ENCODE data around the gene POU2F3. TPM values are rescaled to one million over a fixed set of nuclear protein-coding genes. Genes with fewer than 3 reads are reported as not detected.

The POU2F3 gene
- total RNA-seq, 3 donors from 2014 or later (not counting 1 experiment from before 2014, with no cell fraction given) = not detected

DNA sequence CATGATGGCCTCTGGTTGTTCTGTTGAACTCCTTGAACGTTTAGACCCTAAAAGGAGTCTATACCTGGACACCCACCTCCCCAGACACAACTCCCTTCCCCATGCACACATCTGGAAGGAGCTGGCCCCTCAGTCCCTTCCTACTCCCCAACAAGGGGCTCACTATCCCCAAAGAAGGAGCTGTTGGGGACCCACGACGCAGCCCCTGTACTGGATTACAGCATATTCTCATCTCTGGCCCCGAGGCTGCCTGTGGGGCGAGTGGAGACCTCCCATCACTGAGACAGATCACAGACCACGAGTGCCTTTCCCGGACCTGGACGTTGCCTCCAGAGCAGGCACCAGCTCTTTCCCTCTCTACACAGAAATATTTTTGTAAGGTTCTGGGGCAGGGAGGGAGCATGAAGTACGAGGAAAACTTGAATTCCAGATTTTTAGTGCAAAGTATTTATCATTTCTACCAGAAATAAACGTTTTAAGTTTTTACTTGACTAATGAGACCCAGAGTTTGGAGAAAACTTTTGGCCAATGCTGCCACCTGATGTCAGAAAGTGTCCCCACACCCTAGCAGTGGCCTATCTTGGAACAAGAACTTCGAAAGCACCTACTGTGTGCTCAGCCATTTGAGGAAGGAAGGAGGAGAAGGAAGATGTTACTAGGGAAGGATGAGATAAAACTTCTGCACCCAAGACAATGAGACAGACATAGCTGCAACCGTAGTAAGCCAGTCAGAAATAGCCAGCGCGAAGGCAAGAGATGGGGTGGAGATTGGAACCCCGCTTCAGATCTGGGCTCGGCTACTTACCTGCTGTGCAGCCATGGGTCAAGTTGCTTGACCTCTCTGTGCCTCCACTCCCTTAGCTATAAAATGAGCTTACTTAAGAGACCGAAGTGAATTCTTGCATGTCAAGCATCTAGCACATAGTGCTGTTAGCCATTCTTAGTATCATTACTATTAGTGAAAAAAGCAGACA lies 10.2 kb upstream of the POU2F3 start:
- no peaks in the 10 kb centered on the region for H3K9me3 Mint-ChIP-seq
- peak in 1 of 2 donors; percentile 46 for DNase-seq
- TF ChIP-seq, protein P1, sequence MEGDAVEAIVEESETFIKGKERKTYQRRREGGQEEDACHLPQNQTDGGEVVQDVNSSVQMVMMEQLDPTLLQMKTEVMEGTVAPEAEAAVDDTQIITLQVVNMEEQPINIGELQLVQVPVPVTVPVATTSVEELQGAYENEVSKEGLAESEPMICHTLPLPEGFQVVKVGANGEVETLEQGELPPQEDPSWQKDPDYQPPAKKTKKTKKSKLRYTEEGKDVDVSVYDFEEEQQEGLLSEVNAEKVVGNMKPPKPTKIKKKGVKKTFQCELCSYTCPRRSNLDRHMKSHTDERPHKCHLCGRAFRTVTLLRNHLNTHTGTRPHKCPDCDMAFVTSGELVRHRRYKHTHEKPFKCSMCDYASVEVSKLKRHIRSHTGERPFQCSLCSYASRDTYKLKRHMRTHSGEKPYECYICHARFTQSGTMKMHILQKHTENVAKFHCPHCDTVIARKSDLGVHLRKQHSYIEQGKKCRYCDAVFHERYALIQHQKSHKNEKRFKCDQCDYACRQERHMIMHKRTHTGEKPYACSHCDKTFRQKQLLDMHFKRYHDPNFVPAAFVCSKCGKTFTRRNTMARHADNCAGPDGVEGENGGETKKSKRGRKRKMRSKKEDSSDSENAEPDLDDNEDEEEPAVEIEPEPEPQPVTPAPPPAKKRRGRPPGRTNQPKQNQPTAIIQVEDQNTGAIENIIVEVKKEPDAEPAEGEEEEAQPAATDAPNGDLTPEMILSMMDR (IDR thresholded peaks at IDR 0.05) = peak; percentile 47

DNA sequence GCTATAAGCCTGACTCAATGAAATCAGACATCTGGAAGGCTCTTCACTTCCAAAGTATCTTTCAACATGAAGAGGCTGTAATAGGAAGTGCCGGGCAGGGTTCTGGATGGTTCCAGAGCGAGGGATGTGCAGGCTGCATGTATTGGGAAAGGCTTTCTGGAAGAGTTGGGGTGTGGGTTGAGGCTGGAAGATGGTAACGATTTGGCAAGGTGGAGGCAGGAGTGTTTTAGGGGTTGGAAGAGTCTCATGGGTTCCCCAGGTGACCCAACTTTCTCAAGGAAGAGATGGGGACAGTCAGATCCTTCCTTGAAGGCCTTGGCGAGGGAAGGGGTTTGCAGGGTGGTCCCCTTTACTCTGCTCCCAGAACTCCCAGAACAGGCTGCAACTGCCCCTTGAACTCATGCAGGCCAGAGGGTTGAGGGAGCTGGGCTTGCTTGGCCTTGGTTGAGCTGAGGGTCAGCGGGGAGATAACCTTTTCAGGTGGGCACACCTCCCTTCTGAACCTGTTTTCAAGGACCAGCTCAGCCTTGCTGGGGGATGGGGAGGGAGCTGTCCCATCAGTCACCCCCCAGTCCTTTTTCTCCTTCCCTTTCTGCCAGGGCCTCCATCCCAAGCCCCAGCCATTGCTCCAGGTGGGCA lies 9.4 kb upstream of the POU2F3 start:
- Histone ChIP-seq H3K27ac (ENCODE audit: low read length) (no peak overlapping the region), H3K4me1 (ENCODE audit: control insufficient read depth, insufficient read depth, low read length) (peaks cover under 1% of the 10 kb centered on the region), H3K4me3 (ENCODE audit: low read length) (no peak overlapping the region), H3K9me3 (ENCODE audit: control insufficient read depth, insufficient read depth, low read length) (no peaks in the 10 kb centered on the region), H3K36me3 (ENCODE audit: control insufficient read depth, insufficient read depth, low read length) (no peaks in the 10 kb centered on the region), H3K27me3 (ENCODE audit: control insufficient read depth, insufficient read depth, low read length) (no peaks in the 10 kb centered on the region)
- Mint-ChIP-seq H3K4me3 (no peak overlapping the region), H3K4me1 (no peaks in the 10 kb centered on the region), H3K27me3 (ENCODE audit: low read depth in 2 of 2) (peaks cover 8 to 18% of the 10 kb centered on the region in 2 donors), H3K36me3 (no peaks in the 10 kb centered on the region), H3K9me3 (no peaks in the 10 kb centered on the region), H3K27ac (no peak overlapping the region)
- no peak for ATAC-seq
- intact Hi-C loops (cut with micrococcal nuclease) = no loop called here
- TF ChIP-seq, protein P1 (IDR thresholded peaks at IDR 0.05) = no peak
- 87% methylated on average over 5 of the region's 5 CpGs for WGBS (ENCODE audit: insufficient coverage)
- DNase-seq = no peak

More for the DNA sequence above, 10.2 kb upstream of the POU2F3 start:
- H3K9me3 ChIP-seq (ENCODE audit: control insufficient read depth, insufficient read depth, low read length) = no peaks in the 10 kb centered on the region
- WGBS (ENCODE audit: insufficient coverage) = 71% methylated on average over 16 of the region's 17 CpGs
- no peaks in the 10 kb centered on the region for H3K36me3 ChIP-seq (ENCODE audit: control insufficient read depth, insufficient read depth, low read length)
- Mint-ChIP-seq H3K4me1 (peaks cover under 1 to 6% of the 10 kb centered on the region in 2 donors), H3K27ac (no peak overlapping the region), H3K27me3 (ENCODE audit: low read depth in 2 of 2) (peaks cover 5 to 11% of the 10 kb centered on the region in 2 donors), H3K4me3 (no peak overlapping the region), H3K36me3 (no peaks in the 10 kb centered on the region)
- no peak overlapping the region for H3K27ac ChIP-seq (ENCODE audit: low read length)
- peak in 1 of 3 donors; percentile 36 for ATAC-seq
- no peaks in the 10 kb centered on the region for H3K27me3 ChIP-seq (ENCODE audit: control insufficient read depth, insufficient read depth, low read length)
- intact Hi-C loops (cut with micrococcal nuclease) = loop anchor here (1.0 kb wide), 1 partner anchor 57 kb away; no protein-coding TSS in a partner anchor
- peaks cover 8% of the 10 kb centered on the region for H3K4me1 ChIP-seq (ENCODE audit: control insufficient read depth, insufficient read depth, low read length)
- H3K4me3 ChIP-seq (ENCODE audit: low read length) = no peak overlapping the region

DNA sequence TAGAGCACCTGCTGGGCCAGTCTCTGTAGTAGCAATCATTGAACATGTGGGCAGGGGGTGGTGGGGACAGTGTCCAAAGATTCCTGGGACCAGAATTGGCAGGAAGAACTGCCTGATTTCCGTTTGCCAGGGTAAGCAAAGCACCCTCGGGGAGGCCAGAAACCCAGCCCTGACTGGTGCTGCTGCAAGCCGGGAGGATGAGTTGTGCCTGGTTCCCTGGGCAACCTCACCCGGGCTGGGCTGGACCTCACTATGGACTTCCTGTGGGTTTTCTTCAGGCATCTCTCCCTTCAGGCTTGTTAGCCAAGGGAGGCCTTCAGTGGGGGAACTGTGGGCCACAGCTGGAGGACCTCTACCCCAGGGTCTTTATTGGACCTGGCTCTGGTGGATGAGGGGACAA lies 8.0 kb upstream of the POU2F3 start:
- Histone ChIP-seq H3K9me3 (ENCODE audit: control insufficient read depth, insufficient read depth, low read length) (no peaks in the 10 kb centered on the region), H3K36me3 (ENCODE audit: control insufficient read depth, insufficient read depth, low read length) (no peaks in the 10 kb centered on the region), H3K27ac (ENCODE audit: low read length) (no peak overlapping the region), H3K4me1 (ENCODE audit: control insufficient read depth, insufficient read depth, low read length) (no peaks in the 10 kb centered on the region), H3K27me3 (ENCODE audit: control insufficient read depth, insufficient read depth, low read length) (no peaks in the 10 kb centered on the region), H3K4me3 (ENCODE audit: low read length) (no peak overlapping the region)
- 78% methylated on average over 4 of the region's 4 CpGs for WGBS (ENCODE audit: insufficient coverage)
- ATAC-seq (no peak), DNase-seq (no peak)
- TF ChIP-seq, protein P1 (IDR thresholded peaks at IDR 0.05) = no peak
- Mint-ChIP-seq H3K27me3 (ENCODE audit: low read depth in 2 of 2) (peaks cover 11 to 18% of the 10 kb centered on the region in 2 donors), H3K4me3 (no peak overlapping the region), H3K27ac (no peak overlapping the region), H3K9me3 (no peaks in the 10 kb centered on the region), H3K4me1 (no peaks in the 10 kb centered on the region), H3K36me3 (no peaks in the 10 kb centered on the region)
- intact Hi-C loops (cut with micrococcal nuclease) = no loop called here

All from natural killer cell (primary cell).